Memory B cell (primary cell): Measurements from ENCODE around the gene TFF2.
A peak's percentile ranks its signal among the peaks of the same experiment; 100 is the strongest.

Experiments used
- ATAC-seq: fragments of 150-1000 bp; cut with Tn5 transposase; 2 replicates; pipeline ENCODE4 v1.10.0; 2021; ENCODE audit warnings: low read depth, mild to moderate bottlenecking, moderate library complexity
- DNase-seq, 2 donors: peaks; one replicate each; pipeline ENCODE4 v3.0.0; 2022; ENCODE audit warnings: low spot score in 2 of 2
- H3K27ac Mint-ChIP-seq: one replicate; pipeline ENCODE4 v1.8.0; 2022; ENCODE audit warnings: mild to moderate bottlenecking, moderate library complexity, mixed read lengths
- H3K27me3 Mint-ChIP-seq: one replicate; pipeline ENCODE4 v1.8.0; 2022; ENCODE audit warnings: mixed read lengths
- H3K36me3 Mint-ChIP-seq: one replicate; pipeline ENCODE4 v1.8.0; 2022; ENCODE audit warnings: mild to moderate bottlenecking, mixed read lengths
- H3K4me1 Mint-ChIP-seq: one replicate; pipeline ENCODE4 v1.8.0; 2022; ENCODE audit warnings: mixed read lengths
- H3K4me3 Mint-ChIP-seq: one replicate; pipeline ENCODE4 v1.8.0; 2022; ENCODE audit warnings: mild to moderate bottlenecking, moderate library complexity, mixed read lengths
- H3K9me3 Mint-ChIP-seq: one replicate; pipeline ENCODE4 v1.8.0; 2022; ENCODE audit warnings: mixed read lengths

The TFF2 gene

DNA sequence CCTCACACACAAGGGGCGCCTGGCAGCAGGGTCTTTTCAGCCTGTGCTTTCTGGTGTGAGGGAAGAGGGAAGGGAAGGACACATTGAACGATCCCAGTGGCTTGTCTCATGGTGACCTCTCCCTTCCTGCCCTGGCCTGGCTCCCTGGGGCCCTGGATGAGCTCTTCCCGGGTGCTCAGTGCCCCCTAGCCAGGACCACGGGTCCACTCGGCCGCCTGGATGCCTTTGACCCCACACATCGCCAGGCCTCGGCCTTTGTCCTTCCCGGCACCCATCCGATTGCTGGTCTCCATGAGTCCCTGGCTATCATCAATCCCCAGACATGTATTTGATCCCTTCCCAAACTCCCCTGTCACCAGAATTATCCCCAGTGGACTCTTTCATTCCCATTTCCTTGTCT is 29.6 kb downstream of the TFF2 start:
- Mint-ChIP-seq H3K4me1 (peaks cover 8% of the 10 kb centered on the region), H3K36me3 (no peaks in the 10 kb centered on the region), H3K9me3 (peaks cover 2% of the 10 kb centered on the region), H3K27me3 (peaks cover 32% of the 10 kb centered on the region), H3K27ac (no peak overlapping the region), H3K4me3 (no peak overlapping the region)
- no peak for ATAC-seq
- no peak for DNase-seq

DNA sequence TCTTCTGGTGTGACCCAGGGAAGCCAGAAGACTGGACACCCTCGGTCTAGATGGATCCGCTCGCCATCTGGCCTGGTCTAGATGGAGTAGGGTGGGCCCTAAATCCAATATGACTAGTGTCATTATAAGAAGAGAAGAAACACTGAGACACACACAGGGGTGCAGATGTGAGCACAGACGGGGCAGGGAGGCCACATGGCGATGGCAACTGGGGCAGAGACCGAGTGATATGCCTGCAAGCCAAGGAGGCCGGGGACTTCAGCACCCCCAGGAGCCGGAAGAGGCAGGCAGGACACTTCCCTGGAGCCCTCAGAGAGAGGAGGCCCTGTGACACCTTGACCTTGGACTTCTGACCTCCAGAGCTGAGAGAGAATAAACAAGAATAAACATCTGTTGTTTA is 30.0 kb downstream of the TFF2 start:
- no peak overlapping the region for H3K27ac Mint-ChIP-seq
- DNase-seq (no peak), ATAC-seq (no peak)
- H3K4me3 Mint-ChIP-seq = no peak overlapping the region
- H3K36me3 Mint-ChIP-seq = no peaks in the 10 kb centered on the region
- peaks cover 8% of the 10 kb centered on the region for H3K4me1 Mint-ChIP-seq
- H3K27me3 Mint-ChIP-seq = peaks cover 32% of the 10 kb centered on the region
- peaks cover 1% of the 10 kb centered on the region for H3K9me3 Mint-ChIP-seq

DNA sequence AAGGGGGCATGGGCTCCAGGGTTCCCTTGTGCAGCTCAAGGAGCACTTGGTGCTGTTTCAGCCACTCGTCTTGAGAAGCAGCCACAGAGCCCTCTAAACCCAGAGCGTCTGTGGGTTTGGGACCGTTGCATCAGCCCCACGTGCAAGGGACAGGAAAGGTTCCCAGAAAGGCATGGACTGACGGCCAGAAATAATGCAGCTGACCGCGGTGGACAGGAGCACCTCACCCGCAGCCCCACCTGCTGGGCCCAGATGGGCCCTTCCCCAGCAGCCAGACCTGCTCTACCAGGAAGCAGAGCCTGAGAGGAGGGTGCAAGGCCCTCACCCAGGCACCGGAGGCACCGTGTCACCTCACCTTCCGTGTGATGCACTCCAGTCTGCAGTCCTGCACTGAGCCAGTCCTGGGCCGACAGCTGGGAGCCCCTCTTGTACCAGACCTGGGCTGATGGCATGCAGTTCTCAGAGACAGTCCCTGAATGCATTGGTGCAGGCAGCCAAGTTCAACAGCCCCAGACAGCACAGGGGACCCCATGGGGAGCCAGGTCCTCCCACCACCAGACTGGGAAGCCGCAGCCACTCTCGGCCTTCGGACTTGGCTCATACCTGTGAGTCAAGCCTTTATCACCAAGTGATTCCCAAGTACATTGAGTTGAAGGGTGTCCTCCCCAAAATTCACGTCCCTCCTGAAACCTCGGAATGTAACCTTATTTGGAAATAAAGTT is 30.8 kb downstream of the TFF2 start:
- Mint-ChIP-seq H3K9me3 (no peaks in the 10 kb centered on the region), H3K4me1 (peaks cover 8% of the 10 kb centered on the region), H3K36me3 (no peaks in the 10 kb centered on the region), H3K27me3 (peaks cover 25% of the 10 kb centered on the region), H3K27ac (no peak overlapping the region), H3K4me3 (no peak overlapping the region)
- ATAC-seq = no peak
- DNase-seq = no peak

DNA sequence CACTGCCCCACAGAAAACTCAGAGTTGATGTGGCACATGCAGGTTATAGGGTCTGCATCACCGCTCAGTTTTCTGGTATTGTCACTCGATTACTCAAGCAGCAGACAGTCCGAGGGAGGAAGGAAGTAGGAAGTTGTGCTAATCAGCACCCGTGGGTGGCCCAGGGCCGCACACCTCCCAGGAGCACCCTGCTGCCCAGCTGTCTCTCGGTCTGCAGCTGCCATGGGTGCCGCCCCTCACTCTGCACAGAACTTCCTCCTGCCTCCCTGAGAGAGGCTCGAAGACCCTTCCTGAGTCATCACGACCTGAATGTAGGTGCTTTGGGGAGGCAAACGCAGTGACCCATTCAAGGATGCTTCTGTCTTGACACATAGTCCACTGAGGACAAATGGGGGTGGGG is 31.4 kb downstream of the TFF2 start:
- Mint-ChIP-seq H3K4me3 (peak overlapping the region; percentile 6), H3K27ac (no peak overlapping the region), H3K36me3 (no peaks in the 10 kb centered on the region), H3K27me3 (peaks cover 21% of the 10 kb centered on the region), H3K9me3 (no peaks in the 10 kb centered on the region), H3K4me1 (peaks cover 8% of the 10 kb centered on the region)
- no peak for DNase-seq
- peak; percentile 64 for ATAC-seq

DNA sequence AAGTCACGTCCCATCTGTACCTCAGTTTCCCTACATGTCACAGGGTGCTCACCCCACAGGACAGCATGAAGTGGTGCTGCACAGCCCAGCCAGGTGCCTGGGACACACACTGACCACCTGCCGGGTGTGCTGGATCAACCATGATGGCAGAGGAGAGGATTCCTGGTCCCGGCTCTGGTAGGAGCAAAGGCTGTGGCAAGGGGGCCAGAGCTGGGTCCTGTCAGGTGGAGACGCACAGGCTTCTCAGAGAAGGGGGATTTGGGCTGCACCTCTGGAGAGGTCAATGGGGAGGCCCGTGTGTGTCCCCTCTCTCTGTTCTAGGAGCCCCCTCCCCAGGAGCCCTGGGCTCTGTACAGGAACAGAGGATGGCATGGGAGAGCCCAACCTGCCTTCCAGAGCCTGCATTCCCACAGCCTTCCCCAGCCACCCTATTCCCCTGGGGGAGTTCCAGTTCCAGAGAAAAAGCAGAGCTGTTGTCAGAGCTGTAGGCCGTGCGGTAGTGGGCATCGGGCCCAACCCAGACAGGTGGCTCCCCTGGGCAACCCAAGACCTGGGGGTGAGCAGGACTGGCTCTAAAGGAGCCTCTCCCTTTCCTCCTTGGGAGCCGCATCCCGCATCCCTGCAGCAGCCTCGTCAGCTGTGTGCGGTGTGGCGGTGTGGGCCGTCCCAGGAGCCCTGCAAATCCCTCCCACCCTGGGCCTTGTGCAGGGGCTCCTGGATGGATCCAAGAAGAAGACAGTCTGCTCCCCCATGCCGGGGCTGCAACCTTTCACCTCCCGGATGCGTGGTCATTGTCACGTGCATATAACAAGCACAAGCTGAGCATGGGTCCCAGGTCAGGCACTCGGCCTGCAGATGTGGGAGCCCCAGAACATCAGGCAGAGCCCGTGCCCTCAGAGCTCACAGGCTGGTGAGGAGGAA is 32.7 kb downstream of the TFF2 start:
- ATAC-seq (no peak), DNase-seq (no peak)
- Mint-ChIP-seq H3K9me3 (no peaks in the 10 kb centered on the region), H3K27me3 (peaks cover 13% of the 10 kb centered on the region), H3K4me1 (peaks cover 8% of the 10 kb centered on the region), H3K4me3 (no peak overlapping the region), H3K27ac (no peak overlapping the region), H3K36me3 (no peaks in the 10 kb centered on the region)

DNA sequence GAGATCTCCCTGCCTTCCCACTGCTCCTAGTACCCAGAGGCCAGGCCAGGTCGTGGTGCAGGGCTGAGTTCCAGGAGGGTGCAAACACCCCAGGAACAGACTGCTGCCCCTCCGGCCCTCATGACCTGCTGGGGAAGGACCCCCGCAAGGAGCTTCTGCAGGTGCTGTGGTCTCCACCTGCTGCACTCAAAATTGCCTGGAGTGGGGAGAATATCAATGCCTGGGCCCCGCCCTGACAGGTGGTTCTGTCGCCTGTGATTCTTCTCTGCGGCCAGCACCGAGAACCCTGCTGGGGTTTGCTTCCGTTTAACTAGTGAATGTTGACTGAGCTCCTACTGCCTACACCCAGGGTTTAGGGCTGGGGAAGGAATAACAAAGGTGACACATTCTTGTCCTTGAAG is 33.5 kb downstream of the TFF2 start:
- Mint-ChIP-seq H3K9me3 (no peaks in the 10 kb centered on the region), H3K27ac (no peak overlapping the region), H3K36me3 (no peaks in the 10 kb centered on the region), H3K4me3 (no peak overlapping the region), H3K4me1 (peaks cover 8% of the 10 kb centered on the region), H3K27me3 (peaks cover 9% of the 10 kb centered on the region)
- ATAC-seq (no peak), DNase-seq (no peak)

DNA sequence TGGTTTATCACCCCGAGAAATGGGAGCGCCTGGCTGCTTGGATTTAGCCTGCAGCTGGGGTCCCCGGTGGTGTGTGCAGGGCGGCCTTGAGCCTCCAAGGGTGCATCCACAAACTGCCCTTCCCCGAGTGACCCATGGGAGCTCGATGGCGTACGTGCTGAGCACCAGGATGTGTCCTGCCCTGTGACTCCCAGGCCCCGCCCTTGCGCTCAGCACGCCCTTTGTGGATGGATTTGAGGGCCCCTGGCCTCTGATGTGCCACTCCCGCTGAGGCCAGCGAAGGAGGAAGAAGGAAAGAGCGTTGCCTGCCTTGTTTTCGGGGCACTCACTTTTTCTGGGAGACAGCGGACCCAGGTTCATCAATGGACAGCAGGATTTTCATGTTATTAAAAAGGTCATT is 33.9 kb downstream of the TFF2 start:
- Mint-ChIP-seq H3K27ac (no peak overlapping the region), H3K9me3 (no peaks in the 10 kb centered on the region), H3K27me3 (peaks cover 9% of the 10 kb centered on the region), H3K4me1 (peaks cover 8% of the 10 kb centered on the region), H3K4me3 (no peak overlapping the region), H3K36me3 (no peaks in the 10 kb centered on the region)
- DNase-seq = no peak
- ATAC-seq = no peak

DNA sequence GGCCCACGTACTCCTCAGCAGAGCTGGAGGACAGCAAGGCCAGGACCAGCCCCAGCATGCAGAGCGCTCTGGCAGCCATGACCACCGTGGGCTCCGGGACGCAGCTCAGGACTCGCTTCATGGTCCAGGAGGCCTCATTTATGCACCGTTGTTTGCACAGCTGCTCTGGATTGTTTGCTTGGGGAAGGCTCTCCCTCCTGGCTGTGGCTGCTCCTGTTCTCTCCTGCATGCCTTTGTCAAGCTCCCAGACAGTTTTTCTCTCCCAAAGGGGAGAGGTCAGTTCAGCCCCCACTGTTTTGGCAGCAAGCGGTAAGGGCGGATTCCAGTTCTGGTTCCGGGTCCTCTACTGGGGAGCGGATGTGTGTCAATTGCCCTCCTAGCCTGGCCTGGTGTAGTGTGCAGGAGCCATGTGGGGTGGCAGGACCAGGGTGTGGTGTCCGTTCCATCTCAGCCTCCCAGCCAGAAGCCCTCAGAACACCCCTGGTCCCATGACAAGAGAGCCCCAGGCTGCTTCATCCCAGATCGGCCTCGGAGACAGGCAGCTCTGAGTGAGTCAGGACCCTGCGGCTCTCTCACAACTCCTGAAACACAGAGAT is 35.4 kb downstream of the TFF2 start, which contains the start of gene TFF3:
TSS of gene TFF3 (minus strand) at position 114 of the 596 bp plus-strand sequence. CDS start at position 79, 35 bp downstream.
- ATAC-seq (no peak), DNase-seq (no peak)
- Mint-ChIP-seq H3K9me3 (no peaks in the 10 kb centered on the region), H3K4me1 (peaks cover 8% of the 10 kb centered on the region), H3K27me3 (peaks cover 2% of the 10 kb centered on the region), H3K27ac (no peak within 1 kb of the TSS), H3K36me3 (no peaks in the 10 kb centered on the region), H3K4me3 (no peak within 1 kb of the TSS)

DNA sequence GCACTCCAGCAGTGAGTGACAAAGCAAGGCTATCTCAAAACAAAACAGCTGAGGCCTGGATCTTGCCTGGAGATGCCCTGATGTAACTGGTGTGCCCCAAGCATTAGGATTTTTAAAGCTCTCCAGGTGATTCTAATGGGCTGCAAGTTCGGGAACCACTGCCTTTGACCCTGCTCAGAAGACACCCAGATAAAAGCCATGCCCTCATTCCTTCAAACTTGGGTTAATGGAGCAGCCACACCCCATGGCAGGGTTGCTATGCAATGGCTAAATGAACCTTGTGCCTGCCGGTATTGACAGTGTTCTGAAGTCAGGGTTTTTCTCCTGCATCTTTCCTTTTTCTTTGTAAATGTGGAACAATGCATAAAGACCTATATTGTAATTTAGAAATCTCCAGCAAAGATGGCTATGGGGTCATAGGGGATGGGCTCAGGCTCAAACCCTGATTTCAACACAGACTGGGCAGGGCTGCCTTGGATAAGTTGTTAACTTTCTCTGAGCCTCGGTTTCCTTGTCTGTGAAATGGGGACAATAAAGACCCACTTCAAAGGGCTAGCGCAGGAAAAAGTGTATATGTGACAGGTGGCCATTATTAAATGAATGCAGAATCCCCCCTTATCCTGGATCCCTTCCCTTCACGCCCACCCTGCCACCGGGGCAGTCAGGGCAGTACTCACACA is 36.0 kb downstream of the TFF2 start:
- peaks cover 5% of the 10 kb centered on the region for H3K27me3 Mint-ChIP-seq
- DNase-seq = no peak
- ATAC-seq = no peak
- H3K9me3 Mint-ChIP-seq = no peaks in the 10 kb centered on the region
- peaks cover 8% of the 10 kb centered on the region for H3K4me1 Mint-ChIP-seq
- H3K4me3 Mint-ChIP-seq = no peak overlapping the region
- no peak overlapping the region for H3K27ac Mint-ChIP-seq
- H3K36me3 Mint-ChIP-seq = no peaks in the 10 kb centered on the region

DNA sequence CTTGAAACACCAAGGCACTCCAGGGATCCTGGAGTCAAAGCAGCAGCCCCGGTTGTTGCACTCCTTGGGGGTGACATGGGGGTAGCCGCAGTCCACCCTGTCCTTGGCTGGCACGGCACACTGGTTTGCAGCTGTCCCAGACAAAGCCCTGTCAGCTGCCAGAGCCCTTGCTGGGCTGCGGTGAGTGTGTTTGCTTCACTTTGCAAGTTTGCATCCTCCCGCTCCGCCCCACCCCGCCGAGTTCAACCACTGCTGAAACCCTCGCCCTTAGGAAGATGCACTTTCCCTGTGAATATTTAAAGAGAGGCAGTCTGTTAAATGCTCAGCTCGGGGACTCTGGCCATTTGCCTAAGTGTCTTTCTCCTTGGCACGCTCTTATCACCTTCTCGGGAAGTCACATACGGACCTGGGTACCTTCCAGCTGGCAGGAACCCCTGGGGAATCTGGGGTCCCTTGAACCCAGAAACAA is 37.3 kb downstream of the TFF2 start:
- DNase-seq (no peak), ATAC-seq (no peak)
- Mint-ChIP-seq H3K4me1 (peaks cover 1% of the 10 kb centered on the region), H3K9me3 (no peaks in the 10 kb centered on the region), H3K27me3 (peaks cover 5% of the 10 kb centered on the region), H3K36me3 (no peaks in the 10 kb centered on the region), H3K27ac (no peak overlapping the region), H3K4me3 (no peak overlapping the region)

DNA sequence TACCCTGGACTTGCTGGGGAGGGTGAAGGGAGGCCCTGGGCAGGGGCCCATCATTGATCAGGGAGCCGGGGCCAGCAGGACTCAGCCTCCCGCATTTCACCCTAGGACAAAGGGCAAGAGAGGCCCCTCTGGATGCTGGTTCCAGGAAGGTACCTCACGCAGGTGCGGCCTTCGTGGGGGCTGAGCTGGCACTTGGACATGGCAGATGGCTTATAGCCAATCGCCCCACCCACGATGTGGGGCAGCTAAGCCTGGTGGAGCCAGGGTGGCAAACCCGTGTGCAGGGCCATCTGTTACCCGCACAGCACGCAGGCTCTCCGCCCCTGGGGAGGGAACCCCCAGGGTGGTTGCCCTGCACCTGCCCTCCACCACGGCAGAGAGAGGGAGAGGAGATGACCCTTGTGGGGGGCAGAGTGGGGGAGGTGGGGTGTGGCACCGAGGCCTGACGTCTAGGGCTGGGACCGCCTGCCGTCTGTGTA is 38.1 kb downstream of the TFF2 start:
- ATAC-seq = no peak
- DNase-seq = no peak
- Mint-ChIP-seq H3K4me1 (no peaks in the 10 kb centered on the region), H3K27me3 (peaks cover 4% of the 10 kb centered on the region), H3K36me3 (no peaks in the 10 kb centered on the region), H3K4me3 (no peak overlapping the region), H3K9me3 (no peaks in the 10 kb centered on the region), H3K27ac (no peak overlapping the region)

DNA sequence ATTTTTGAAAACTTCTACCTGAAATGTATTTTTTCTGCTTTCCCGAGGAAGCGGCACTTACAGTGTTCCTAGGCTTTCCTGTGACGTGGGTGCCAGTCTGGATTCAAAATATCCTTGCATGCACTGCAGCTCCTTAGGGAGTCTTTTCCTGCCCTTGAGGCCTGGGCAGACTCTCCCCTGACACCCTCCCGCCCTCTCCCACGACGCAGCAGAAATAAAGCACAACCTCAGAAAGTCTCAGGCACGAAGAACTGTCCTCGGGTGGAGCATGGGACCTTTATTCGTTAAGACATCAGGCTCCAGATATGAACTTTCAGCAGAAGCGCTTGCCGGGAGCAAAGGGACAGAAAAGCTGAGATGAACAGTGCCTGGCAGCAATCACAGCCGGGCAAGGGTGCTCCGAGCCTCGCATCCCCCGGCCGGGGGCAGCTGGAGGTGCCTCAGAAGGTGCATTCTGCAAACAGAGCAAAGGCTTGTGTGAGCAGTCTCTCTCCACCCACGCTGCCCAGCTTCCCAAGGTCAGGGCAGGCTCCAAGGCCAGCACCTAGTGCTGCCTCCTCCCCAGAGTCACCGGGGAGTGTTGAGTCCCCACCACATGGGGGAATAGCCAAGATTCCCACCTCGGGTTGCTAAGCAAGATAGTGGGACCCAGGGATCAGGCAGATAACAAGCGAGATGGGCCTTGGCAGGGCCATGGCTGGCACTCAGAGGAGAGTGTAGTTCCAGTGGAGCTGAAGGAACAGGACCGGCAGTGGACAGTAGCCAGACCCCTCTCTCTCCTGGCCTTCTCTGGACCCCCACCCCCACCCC is 38.8 kb downstream of the TFF2 start:
- no peaks in the 10 kb centered on the region for H3K9me3 Mint-ChIP-seq
- no peak for ATAC-seq
- no peak overlapping the region for H3K4me3 Mint-ChIP-seq
- H3K27ac Mint-ChIP-seq = no peak overlapping the region
- DNase-seq = no peak
- H3K36me3 Mint-ChIP-seq = no peaks in the 10 kb centered on the region
- peaks cover 8% of the 10 kb centered on the region for H3K27me3 Mint-ChIP-seq
- H3K4me1 Mint-ChIP-seq = no peaks in the 10 kb centered on the region

DNA sequence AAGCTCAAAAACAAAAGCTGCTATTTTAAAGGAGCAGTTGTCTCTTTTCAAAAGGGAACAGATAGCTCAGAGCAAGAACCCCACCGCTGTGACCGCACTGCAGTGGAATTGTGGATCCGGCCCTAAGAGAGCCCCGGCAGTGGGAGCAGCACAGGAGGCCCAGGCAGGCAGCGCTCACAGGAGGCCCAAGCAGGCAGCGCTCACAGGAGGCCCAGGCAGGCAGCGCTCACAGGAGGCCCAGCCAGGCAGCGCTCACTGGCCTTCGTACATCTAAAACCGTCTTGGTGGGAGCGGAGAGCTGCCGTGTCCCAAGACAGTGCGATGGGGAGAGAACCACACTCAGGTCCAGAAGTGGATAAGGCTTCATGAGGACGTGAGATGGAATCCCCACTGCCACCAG is 39.6 kb downstream of the TFF2 start:
- no peak overlapping the region for H3K27ac Mint-ChIP-seq

More for the DNA sequence above, 39.6 kb downstream of the TFF2 start:
- ATAC-seq (no peak), DNase-seq (no peak)
- H3K4me1 Mint-ChIP-seq = no peaks in the 10 kb centered on the region
- H3K4me3 Mint-ChIP-seq = no peak overlapping the region
- H3K36me3 Mint-ChIP-seq = no peaks in the 10 kb centered on the region
- no peaks in the 10 kb centered on the region for H3K9me3 Mint-ChIP-seq
- H3K27me3 Mint-ChIP-seq = peaks cover 14% of the 10 kb centered on the region
